ENCODE measurements around the gene KCNE3.

DNA sequence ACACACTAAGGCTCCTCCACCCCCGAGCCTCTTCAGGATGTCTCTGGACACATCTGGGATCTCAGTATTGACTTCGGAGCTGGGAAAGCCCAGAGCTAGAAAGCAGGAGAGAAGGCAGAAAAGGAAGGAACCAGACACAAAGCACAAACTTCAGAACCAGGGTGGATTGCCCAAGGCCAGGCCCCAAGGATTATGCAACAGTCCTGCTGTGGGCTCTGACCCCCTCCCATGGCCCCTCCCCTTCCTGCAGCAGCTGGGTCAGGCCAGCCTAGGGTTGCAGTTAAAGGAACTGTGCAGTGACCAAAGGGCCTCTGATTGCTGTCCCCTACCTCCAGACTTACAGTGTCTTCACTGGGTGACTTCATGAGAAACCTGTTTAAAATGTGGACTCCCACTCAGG lies 5.3 kb downstream of the KCNE3 start:
- TF ChIP-seq, protein P1, sequence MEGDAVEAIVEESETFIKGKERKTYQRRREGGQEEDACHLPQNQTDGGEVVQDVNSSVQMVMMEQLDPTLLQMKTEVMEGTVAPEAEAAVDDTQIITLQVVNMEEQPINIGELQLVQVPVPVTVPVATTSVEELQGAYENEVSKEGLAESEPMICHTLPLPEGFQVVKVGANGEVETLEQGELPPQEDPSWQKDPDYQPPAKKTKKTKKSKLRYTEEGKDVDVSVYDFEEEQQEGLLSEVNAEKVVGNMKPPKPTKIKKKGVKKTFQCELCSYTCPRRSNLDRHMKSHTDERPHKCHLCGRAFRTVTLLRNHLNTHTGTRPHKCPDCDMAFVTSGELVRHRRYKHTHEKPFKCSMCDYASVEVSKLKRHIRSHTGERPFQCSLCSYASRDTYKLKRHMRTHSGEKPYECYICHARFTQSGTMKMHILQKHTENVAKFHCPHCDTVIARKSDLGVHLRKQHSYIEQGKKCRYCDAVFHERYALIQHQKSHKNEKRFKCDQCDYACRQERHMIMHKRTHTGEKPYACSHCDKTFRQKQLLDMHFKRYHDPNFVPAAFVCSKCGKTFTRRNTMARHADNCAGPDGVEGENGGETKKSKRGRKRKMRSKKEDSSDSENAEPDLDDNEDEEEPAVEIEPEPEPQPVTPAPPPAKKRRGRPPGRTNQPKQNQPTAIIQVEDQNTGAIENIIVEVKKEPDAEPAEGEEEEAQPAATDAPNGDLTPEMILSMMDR (IDR thresholded peaks at IDR 0.05; ENCODE audit: borderline replicate concordance, extremely low read depth, low read length, poor library complexity, severe bottlenecking), result no peak
- TF ChIP-seq EZH2 (IDR thresholded peaks at IDR 0.05; ENCODE audit: borderline replicate concordance, low read depth, low read length, severe bottlenecking), result no peak
